SU-DHL-6 (cell line): ENCODE results near the gene ZNF292.
"Not testable (repeated sequence)": the region's sequence is repeated elsewhere in the genome, so short reads cannot be mapped to it uniquely, and the experiment has no call there.

Source experiments
- H2AFZ ChIP-seq: fragments of 200-600 bp; sonication (generic); 2 replicates; pipeline ENCODE4 v1.6.1; 2014; ENCODE audit warnings: low read depth, mild to moderate bottlenecking, moderate library complexity, mixed read lengths, antibody characterized with exemption, low read length; ENCODE audit not compliant: severe bottlenecking
- H3F3A ChIP-seq: fragments of 200-600 bp; shearing (Covaris generic); 2 replicates; pipeline ENCODE4 v1.6.0; 2016; ENCODE audit warnings: antibody characterized with exemption, mild to moderate bottlenecking; ENCODE audit not compliant: insufficient read depth
- H3K27ac ChIP-seq: fragments of 200-600 bp; sonication (generic); 2 replicates; pipeline ENCODE4 v1.5.1; 2016; ENCODE audit warnings: low read depth, mild to moderate bottlenecking, low read length, moderate library complexity, mixed read lengths
- H3K27me3 ChIP-seq: fragments of 200-600 bp; sonication (generic), shearing (Covaris generic); 2 replicates; pipeline ENCODE4 v1.6.0; 2014; ENCODE audit warnings: mild to moderate bottlenecking, low read length
- H3K36me3 ChIP-seq: fragments of 200-600 bp; sonication (generic); 2 replicates; pipeline ENCODE4 v1.6.1; 2014; ENCODE audit warnings: mild to moderate bottlenecking, low read length, mixed read lengths
- H3K4me2 ChIP-seq: fragments of 300-600, 200-600 bp; shearing (Covaris generic), sonication (generic); 2 replicates; pipeline ENCODE4 v1.6.0; 2014; ENCODE audit warnings: low read length, low read depth, mild to moderate bottlenecking; ENCODE audit not compliant: poor library complexity, severe bottlenecking
- H3K4me3 ChIP-seq: fragments of 200-600 bp; sonication (generic); 2 replicates; pipeline ENCODE4 v1.5.1; 2014; ENCODE audit warnings: antibody characterized with exemption, low read length, mild to moderate bottlenecking, mixed read lengths; ENCODE audit not compliant: insufficient read depth, poor library complexity, severe bottlenecking
- H3K79me2 ChIP-seq: fragments of 200-600 bp; sonication (generic); 2 replicates; pipeline ENCODE4 v1.6.1; 2014; ENCODE audit warnings: mild to moderate bottlenecking, low read length, moderate library complexity; ENCODE audit not compliant: insufficient read depth
- H3K9ac ChIP-seq: fragments of 200-600 bp; sonication (generic); 2 replicates; pipeline ENCODE4 v1.7.0; 2014; ENCODE audit warnings: mild to moderate bottlenecking, low read length
- H3K9me2 ChIP-seq: fragments of 200-600 bp; sonication (generic); replicated peaks from 2 replicates; pipeline ENCODE4 v1.6.1; 2014; ENCODE audit warnings: low read length; ENCODE audit not compliant: insufficient read depth
- H3K9me3 ChIP-seq: fragments of 200-600 bp; sonication (generic); 2 replicates; pipeline ENCODE4 v1.6.1; 2014; ENCODE audit warnings: low read length, mixed read lengths; ENCODE audit not compliant: insufficient read depth
- H4K20me1 ChIP-seq: fragments of 200-600 bp; sonication (generic); 2 replicates; pipeline ENCODE4 v1.6.1; 2014; ENCODE audit warnings: low read depth, mild to moderate bottlenecking, antibody characterized with exemption, low read length, moderate library complexity, mixed read lengths
- EZH2phosphoT487 ChIP-seq: fragments of 200-600 bp; sonication (generic), shearing (Covaris generic); conservative IDR thresholded peaks from 2 replicates; pipeline ENCODE4 v1.6.1; 2018; ENCODE audit warnings: mild to moderate bottlenecking, antibody characterized with exemption, low read length, moderate library complexity, mixed read lengths
- TF ChIP-seq, protein P1 (sequence below): fragments of 200-600 bp; sonication (generic); IDR thresholded peaks from one replicate; pipeline ENCODE4 v1.5.1; 2017; ENCODE audit warnings: antibody characterized with exemption, mild to moderate bottlenecking, low read length, moderate library complexity; ENCODE audit not compliant: insufficient read depth, poor library complexity, severe bottlenecking

Gene ZNF292

DNA sequence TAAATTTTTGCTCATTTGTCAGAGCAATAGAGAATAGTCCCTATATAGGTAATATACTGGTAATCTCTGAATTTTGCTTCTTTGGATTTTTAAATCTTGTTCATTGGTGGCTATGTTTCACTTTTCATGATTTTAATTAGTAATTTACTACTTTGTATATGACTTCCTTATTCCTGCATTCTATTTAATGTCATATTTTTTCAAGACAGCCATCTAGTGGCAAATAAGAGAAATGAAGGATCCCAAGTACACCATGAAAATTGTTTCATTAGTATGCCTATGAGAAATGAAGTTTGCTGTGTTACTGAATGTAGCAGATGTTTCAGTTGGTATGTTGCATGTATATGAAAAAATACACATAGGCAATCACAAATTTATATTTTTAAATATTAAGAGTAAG lies 82.4 kb downstream of the ZNF292 start:
- H3K4me3 ChIP-seq, result no peak overlapping the region
- no peaks in the 10 kb centered on the region; the same call in 1 of the 2 replicates for H3K79me2 ChIP-seq
- H3K9ac ChIP-seq, result no peak overlapping the region
- H2AFZ ChIP-seq, result no peak overlapping the region
- no peaks in the 10 kb centered on the region for H3K9me3 ChIP-seq
- H4K20me1 ChIP-seq, result no peaks in the 10 kb centered on the region
- peaks cover 9% of the 10 kb centered on the region; the same call in 1 of the 2 replicates for H3F3A ChIP-seq
- peaks cover 32% of the 10 kb centered on the region for H3K36me3 ChIP-seq
- H3K27ac ChIP-seq, result no peak overlapping the region
- H3K4me2 ChIP-seq, result no peak overlapping the region
- H3K27me3 ChIP-seq, result no peaks in the 10 kb centered on the region
- TF ChIP-seq EZH2phosphoT487, result no peak
- TF ChIP-seq, protein P1, sequence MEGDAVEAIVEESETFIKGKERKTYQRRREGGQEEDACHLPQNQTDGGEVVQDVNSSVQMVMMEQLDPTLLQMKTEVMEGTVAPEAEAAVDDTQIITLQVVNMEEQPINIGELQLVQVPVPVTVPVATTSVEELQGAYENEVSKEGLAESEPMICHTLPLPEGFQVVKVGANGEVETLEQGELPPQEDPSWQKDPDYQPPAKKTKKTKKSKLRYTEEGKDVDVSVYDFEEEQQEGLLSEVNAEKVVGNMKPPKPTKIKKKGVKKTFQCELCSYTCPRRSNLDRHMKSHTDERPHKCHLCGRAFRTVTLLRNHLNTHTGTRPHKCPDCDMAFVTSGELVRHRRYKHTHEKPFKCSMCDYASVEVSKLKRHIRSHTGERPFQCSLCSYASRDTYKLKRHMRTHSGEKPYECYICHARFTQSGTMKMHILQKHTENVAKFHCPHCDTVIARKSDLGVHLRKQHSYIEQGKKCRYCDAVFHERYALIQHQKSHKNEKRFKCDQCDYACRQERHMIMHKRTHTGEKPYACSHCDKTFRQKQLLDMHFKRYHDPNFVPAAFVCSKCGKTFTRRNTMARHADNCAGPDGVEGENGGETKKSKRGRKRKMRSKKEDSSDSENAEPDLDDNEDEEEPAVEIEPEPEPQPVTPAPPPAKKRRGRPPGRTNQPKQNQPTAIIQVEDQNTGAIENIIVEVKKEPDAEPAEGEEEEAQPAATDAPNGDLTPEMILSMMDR, result peak; percentile 27
- no peaks in the 10 kb centered on the region for H3K9me2 ChIP-seq

DNA sequence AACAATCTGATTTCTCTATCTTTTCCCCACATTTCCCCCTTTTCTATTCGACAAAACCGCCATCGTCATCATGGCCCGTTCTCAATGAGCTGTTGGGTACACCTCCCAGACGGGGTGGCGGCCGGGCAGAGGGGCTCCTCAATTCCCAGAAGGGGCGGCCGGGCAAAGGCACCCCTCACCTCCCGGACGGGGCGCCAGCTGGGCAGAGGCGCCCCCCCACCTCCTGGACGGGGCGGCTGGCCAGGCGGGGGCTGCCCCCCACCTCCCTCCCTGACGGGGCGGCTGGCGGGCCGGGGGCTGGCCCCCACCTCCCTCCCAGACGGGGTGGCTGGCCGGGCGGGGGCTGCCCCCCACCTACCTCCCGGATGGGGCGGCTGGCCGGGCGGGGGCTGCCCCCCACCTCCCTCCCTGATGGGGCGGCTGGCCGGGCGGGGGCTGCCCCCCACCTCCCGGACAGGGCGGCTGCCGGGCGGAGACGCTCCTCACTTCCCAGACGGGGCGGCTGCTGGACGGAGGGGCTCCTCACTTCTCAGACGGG lies 83.8 kb downstream of the ZNF292 start:
- not testable (repeated sequence) for H3K4me2 ChIP-seq, H4K20me1 ChIP-seq, H3K9me3 ChIP-seq, H3F3A ChIP-seq, H3K27me3 ChIP-seq, H2AFZ ChIP-seq, H3K4me3 ChIP-seq, H3K27ac ChIP-seq, H3K9ac ChIP-seq, H3K79me2 ChIP-seq, H3K9me2 ChIP-seq
- H3K36me3 ChIP-seq, result peaks cover 35% of the 10 kb centered on the region

DNA sequence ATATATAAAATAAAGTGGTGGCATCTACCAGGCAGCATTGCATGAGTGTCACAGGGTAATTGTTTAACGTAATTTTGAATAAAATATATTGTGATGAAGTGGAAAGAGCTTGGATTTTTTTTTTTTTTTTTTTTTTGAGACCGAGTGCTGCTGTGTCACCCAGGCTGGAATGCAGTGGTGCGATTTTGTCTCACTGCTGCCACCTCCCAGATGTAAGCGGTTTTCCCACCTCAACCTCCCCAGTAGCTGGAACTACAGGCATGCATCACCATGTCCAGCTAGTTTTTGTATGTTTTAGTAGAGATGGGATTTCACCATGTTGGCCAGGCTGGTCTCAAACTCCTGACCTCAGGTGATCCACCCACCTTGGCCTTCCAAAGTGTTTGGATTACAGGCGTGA lies 85.9 kb downstream of the ZNF292 start:
- Histone ChIP-seq H3K27ac (no peak overlapping the region), H3K79me2 (no peaks in the 10 kb centered on the region; the same call in 1 of the 2 replicates), H3K36me3 (peaks cover 35% of the 10 kb centered on the region; the same call in 1 of the 2 replicates), H3K9me3 (no peaks in the 10 kb centered on the region), H4K20me1 (no peaks in the 10 kb centered on the region), H3K9me2 (no peaks in the 10 kb centered on the region), H3K4me2 (no peak overlapping the region), H3K27me3 (no peaks in the 10 kb centered on the region), H2AFZ (no peak overlapping the region), H3K4me3 (no peak overlapping the region), H3K9ac (no peak overlapping the region), H3F3A (no peaks in the 10 kb centered on the region)
- no peak for TF ChIP-seq EZH2phosphoT487
- TF ChIP-seq, protein P1, result no peak

DNA sequence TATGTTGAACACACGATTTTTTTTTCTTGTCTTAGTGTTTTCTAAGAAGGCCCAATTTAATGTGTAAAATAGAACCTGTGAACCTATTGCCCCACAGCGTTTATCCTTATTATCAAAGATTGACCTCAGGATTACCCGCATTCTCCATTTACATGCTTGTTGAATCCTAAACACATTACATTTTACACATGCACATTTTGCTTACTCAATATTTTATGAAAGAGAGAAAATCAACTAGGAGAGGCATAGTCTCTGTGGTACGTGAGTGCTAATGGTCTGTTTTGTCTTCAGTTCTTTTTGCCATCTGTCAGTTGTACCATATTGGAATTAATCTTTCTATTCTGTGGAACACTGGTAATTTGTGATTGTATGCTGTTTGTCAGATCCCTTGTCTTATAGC lies 86.9 kb downstream of the ZNF292 start:
- Histone ChIP-seq H3K9ac (no peak overlapping the region), H3K27ac (no peak overlapping the region), H3K36me3 (peaks cover 33% of the 10 kb centered on the region; the same call in 1 of the 2 replicates), H3F3A (no peaks in the 10 kb centered on the region), H4K20me1 (no peaks in the 10 kb centered on the region), H3K27me3 (no peaks in the 10 kb centered on the region), H3K9me3 (no peaks in the 10 kb centered on the region), H2AFZ (no peak overlapping the region), H3K4me3 (no peak overlapping the region), H3K9me2 (no peaks in the 10 kb centered on the region), H3K4me2 (no peak overlapping the region), H3K79me2 (no peaks in the 10 kb centered on the region; the same call in 1 of the 2 replicates)
- TF ChIP-seq, protein P1, result no peak
- TF ChIP-seq EZH2phosphoT487, result no peak
